NCI-H1105 treated with DMSO at 0.1 percent for 48 hours (cell line): ENCODE measurements around the gene KCNE2.

Experiments
- DNase-seq: peaks from one replicate; lab custom pipeline; 2025; lab: John Stamatoyannopoulos, UW

Gene KCNE2, protein sequence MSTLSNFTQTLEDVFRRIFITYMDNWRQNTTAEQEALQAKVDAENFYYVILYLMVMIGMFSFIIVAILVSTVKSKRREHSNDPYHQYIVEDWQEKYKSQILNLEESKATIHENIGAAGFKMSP

DNA sequence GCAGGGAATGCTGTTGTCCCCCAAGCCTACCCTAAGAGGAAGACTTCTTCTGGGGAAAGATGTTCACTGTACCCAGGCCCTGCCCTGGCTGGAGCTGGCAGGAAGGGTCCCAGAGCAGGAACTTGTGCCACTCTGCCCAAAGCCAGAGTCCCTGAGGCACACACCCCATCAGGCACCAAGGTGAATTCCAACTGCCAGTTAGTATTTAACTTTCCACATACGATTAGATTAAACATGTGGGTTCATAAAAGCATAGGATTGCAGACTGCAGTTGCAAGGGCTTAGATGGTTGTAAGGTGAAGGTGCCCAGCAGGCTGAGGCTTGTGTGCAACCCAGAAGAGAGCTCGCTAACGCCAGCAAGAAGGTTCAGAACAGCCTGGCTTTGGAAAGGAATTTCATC lies at the start of gene KCNE2:
Gene KCNE2 (plus strand): TSS at position 274 of the 400 bp plus-strand sequence. CDS start 6,473 bp downstream, outside the sequence.
- DNase-seq: no peak

DNA sequence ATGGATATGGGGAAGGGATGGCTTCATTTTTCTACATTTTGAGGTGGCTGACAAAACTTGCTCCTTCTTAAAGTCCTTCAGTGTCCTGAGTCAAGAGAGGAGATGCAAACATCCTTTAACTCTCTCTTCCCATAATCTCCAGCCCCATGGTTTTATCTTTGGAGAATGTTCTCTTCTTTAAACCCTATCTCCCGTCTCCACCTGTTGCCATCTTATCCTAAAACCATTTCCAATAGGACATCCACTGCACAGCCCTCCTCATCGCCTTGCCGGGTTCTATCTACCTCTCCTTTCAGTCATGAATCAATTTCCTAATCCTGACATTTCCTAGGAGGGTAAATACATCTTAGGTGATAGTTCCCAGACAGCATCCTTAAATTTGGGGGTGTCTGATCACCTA lies 44.2 kb upstream of the KCNE2 start:
- DNase-seq: no peak

DNA sequence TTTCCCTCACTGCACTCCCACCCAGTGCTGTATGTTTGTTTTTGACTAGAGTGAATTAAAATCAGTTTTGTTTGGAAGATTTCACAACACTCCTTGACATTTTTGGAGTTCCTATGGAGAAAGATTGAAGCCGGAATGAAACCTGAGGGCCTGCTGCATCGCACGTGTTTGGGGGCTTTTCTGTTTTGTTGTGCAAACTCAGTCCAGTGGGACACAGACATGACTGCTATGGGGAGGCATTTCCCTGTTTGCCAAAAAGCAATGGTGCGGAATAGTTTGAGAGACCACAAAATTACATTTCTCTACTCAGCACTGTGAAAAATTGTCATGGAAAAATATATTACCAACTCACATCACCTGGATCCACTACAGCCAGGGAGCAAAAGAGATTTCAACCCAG lies 43.8 kb upstream of the KCNE2 start:
- DNase-seq: no peak

DNA sequence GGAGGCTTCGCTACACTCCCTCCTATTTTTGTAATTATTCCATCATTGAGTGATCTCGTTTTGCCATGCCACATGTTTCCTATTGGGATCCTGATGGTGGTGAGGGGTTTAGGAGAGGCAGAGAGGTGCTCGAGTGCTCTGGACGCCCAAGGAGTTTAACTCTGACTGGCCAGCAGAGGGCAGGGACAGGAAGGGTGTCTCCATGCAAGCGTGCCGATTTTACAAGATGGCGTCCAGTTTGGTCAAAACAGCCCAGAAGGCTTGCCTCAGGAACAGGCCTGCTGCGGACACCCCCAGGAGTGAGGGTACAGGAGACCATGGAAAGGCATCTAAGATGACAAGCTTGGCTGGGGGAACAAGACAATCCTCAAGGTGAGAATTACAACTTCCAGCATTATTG lies 33.8 kb upstream of the KCNE2 start:
- no peak for DNase-seq

DNA sequence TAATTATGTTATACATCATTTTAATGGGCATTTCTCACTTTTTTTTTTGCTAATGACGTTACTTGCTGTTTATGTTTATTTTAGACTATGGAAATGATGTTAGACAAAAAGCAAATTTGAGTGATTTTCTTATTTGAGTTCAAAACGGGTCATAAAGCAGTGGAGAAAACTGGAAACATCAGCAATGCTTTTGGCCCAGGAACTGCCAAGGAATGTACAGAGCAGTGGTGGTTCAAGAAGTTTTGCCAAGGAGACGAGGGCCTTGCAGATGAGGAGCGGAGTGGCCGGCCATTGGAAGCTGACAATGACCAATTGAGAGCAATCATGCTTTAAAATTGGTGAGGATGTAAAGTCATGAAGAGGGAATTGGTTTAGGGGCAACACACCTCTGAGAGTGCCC lies 32.1 kb upstream of the KCNE2 start:
- DNase-seq: no peak

DNA sequence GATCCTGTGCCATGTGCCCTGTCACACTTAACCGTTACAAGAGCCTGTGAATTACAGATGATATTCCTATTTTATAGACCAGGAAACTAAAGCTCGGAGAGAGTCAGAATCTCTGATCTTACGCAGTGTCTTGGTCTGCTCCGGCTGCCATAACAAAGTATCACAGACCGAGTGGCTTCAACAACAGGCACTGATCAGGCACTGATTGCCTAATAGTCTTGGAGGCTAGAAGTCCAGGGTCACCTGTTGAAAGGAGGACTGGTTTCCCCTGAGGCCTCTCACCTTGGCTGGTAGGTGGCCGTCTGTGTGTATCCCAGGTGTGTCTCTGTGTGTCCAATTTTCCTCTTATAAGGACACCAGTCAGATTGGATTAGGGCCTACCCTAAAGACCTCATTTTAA lies 31.5 kb upstream of the KCNE2 start:
- DNase-seq: no peak

DNA sequence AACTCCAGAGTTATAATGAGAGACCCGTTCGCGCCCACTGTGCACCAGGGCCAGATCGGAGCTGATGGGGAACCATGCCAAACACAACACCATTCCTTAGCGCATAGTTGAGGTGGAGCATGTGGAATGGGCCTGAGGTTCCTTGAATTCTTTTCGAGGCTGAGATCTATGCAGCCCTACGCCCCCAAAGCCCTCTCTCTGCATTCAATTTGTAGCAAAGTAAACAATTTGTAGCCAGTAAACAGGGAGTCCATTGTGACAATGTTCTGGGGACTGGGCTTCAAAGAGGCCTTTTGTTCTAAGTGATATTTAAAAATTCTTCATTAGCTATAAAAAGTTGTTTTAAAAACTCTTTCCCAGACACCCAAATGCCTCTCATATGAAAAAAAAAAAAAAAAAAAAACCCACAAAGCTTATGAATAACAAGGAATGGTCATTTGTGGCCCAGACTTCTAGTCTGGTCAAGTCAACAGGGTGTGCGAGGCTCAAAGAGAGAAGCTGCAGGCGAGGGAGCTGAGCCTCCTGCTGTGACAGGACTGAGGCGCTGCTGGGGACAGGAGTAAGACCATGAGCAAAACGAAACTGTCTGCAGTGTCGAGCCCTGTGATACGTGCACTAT lies 30.6 kb upstream of the KCNE2 start:
- DNase-seq: no peak

DNA sequence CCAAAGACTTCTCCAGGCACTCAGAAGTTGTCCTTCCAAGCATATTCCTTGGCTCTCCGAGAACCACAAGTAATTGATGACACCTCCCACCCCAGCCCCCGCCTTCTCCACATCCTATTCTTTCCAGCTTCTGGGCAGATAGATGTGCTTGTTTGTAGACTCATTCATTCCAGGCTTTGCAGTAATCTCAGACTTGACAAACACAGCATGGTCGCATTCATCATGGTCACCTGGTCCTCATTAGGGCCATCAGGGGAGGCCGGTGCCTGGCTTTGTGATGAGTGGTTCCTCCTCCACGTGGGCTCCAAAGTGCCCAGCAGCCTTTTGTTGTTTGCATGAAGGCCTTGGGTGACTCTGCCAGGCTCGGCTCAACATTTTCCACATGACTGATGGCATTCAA lies 28.5 kb upstream of the KCNE2 start:
- no peak for DNase-seq

DNA sequence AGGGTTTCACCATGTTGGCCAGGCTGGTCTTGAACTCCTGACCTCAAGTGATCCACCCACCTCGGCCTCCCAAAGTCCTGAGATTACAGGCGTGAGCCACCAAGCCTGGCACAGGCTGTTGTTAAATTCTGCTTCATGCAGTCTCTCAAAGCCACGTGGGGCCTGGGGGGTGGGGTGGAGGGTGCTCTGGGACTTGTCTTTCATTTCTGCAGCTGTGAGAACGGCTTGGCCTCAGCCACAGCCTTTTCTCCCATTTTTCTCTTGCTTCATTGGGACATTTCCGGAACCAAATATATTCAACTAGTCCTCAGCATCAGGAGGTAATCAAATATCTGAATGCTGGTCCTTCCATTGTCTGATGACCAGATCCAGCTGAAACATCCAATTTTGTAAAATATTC lies 27.6 kb upstream of the KCNE2 start:
- DNase-seq: no peak

DNA sequence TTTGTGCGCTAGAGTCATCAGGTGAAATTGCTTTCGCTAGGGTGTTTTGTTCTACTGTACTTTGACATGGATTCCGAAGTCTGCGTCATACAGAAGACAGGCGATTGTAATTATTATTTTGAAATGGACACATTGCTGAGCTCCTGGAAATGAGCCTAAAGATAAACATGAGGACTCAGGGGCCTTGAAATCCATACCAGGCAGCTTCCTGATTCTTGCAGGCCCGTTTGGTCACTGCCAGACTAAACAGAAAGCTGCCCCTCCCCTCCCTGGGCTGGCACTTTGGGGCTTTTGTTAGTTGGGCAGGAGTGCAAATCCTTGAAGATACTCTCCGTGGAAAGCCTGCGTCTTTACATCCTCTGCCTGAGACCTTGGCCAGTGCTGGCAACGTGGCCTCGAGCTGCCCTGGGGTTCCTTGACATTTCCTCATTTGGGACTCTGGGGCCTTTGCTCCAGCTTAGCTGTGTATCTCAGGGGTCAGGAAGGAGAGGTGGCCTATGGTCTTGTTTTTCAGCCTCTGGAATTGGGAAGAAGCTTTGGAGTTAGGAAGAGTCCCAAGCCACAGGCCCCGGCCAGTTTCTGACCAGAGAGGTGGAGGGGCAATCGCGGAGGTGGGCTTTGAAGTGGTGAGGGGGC lies 26.9 kb upstream of the KCNE2 start:
- DNase-seq: no peak

DNA sequence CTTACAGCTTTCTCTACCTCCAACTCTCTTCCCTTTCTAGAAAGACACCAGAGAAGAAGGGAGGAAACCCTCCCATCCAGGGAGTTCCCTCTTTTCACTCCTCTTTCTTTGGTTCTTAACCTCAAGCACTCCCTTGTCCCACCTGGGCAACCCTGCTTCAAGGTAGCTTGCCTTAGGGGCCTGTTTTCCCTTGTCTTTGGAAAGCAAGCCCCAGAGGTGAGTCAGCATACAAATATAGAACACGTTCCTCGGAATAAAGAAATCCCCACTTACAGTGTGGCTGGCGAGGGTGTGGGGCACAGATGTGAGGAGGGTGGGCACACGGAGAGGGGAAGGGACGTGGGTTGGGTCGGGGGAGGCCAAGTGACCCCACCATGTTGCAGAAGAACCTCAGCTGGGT lies 26.1 kb upstream of the KCNE2 start:
- DNase-seq: no peak

DNA sequence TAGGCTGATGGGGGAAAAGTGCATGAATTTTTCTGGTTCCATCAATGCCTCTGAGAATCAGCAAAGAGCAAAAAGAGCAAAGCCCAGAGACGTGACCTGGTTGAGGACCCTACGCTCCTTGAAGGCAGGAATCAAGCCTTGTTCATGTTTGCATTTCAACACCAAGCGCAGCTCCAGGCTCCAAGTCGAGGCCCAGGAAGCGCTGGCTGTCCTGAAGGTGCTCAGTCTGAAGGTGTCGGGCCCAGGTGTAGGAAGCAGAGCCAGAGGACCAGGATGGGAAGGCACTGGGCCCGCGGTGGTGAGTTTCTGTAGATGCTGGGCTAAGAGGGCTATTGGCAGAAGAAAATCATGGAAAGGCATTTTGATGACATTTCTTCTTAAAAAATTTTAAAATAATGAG lies 25.6 kb upstream of the KCNE2 start:
- no peak for DNase-seq

DNA sequence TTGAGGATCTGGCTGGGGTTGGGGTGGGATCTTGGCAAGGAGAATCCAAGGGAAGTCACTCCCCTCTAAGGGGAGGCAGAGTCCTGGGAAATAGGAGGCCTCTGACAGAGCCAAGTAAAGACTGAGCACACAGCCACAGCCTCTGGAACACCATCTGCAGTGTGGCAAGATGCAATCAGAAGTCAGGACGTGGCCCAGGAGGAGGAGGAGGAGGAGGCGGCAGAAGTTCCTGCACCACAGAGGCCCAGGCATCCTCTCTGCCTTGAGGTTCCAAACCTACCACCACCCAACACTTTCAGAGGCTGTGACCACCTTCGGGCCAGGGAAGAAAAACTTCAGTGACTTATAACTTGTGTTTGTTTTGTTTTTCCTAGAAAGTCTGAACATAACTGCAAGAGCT lies 23.7 kb upstream of the KCNE2 start:
- no peak for DNase-seq

DNA sequence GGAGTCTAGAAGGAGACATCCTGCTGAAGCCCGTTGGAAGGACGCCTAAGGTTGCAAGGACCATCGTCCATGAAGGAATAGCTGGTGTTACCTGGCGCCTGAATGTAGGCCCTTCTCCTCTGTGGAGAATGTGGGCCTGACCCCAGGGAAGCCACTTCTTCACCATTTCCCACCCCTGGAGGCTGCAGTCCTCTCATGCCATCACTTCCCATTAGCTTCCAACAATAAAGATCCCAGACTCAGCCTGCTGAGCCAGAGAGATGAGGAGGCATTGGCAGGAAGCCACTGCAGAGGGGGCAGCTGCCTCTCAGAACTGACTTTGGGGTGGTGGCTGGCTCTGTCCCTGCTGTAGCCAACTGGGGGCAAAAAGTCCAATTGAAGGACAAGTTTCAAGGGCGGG lies 21.3 kb upstream of the KCNE2 start:
- DNase-seq: no peak

DNA sequence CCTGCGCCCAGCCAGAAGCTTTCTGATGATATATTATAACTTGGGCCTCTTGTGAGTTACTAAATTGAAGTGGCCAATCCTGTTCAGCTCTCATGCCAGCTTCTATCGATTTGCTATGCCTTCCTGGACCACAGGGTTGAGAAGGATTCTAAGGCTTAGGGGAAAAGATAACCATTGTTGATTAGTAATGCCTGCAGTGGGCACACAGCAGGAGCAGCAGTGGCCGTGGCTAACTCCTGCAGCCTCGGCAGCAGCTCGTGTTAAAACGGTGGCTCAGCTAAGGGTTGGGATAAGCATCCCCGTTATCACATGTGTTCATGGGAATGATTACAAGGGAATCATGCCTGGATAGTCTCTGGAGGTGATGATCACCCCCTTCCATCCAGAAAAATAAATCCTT lies 20.5 kb upstream of the KCNE2 start:
- no peak for DNase-seq

DNA sequence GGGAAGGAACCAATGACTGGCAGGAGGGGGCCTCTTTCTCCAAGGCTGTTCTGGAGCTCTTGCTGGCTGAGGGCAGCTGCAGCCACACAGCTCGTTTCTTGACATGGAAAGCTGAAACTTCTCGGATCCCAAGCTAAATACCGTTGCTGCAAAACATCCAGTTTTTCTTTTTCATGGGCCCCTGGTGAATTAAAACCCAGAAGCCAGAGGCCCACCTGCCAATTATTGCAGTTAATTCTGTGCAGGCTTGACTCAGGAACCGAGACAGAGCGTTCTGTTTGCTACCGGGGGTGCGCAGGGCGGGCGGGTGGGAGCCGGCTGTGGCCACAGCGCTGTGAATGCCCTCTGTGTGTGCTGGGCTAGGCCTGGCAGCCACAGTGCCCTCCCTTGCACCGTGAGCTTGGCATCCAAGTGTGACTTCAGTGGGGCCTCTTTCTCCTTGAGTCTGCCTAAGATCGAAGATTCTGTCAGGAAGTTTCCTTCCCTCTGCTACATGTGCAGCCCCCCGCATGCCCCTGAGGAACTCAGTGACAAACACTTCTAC lies 19.9 kb upstream of the KCNE2 start:
- no peak for DNase-seq

DNA sequence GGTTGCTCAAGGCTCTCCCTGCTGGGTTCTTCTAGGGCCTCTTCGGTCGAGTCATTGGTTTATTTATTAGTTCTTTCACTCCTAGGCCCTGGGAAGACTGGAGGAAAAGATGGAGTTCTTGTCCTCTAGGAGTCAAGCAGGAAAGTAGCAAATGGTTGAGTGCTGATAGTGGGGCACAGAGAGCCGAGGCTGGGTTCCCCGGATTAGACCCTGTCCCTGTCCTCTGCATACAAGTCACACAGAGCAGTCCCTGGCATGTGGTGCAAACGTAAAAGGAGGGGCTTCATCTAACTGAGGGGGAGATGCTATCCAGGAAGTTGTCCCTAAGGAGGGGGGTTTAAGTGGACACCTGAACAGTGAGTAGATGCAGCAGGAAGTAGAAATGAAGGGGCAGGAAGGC lies 19.2 kb upstream of the KCNE2 start:
- DNase-seq: no peak

DNA sequence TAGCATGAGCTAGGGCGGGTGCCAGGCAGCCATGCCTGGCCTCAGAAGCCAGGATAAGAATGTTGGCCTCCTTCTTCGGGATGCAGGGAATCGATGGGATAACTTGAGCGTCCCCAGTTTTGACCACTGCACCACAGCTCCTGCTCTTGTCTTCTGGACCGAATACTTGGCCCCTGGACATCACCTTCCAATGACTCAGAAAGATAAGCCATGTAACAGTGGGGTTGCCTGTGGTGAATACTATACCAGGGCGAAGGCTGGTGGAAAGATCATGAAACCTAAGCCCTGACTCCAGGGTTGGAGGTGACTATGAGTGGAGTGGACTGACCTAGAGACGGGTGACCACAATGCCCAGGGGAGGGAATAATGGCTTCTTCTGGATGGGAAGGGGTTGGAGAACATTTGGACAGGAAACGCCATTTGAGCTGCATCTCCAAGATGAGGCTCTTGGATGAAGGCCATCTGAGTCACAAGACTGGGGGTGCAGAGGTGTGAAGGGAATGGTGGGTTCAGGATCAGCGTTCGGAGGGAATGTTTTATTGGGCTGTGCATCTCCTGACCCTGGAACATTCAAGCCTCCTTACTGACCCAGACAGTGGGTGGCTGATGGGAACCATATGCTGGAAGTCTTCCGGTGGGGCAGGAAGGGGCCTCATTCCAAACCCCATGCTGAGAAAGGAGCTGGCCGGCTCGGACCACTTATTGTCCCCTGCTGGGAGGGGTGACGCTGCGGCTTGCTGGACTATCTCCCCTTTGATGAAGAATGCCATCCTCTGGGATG lies 18.5 kb upstream of the KCNE2 start:
- no peak for DNase-seq

DNA sequence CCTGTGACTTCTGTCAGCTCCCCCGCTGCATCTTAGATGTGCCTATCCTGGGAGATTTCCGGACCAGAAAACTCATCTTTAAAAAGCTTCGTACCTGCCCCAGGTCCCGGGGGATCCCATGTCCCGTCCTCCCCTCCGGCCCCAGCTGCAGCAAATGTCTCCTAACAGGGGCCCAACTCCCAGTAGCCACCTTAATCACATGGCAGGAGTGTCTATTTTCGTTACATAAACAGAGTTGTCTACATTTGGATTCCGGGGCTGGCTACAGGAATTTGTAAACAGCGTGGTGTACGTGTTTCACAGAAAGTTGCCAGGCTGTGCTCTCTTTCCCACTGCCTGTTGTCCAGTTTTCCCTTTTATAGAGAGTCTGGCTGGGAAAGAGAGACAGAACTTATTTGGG lies 17.9 kb upstream of the KCNE2 start:
- no peak for DNase-seq

DNA sequence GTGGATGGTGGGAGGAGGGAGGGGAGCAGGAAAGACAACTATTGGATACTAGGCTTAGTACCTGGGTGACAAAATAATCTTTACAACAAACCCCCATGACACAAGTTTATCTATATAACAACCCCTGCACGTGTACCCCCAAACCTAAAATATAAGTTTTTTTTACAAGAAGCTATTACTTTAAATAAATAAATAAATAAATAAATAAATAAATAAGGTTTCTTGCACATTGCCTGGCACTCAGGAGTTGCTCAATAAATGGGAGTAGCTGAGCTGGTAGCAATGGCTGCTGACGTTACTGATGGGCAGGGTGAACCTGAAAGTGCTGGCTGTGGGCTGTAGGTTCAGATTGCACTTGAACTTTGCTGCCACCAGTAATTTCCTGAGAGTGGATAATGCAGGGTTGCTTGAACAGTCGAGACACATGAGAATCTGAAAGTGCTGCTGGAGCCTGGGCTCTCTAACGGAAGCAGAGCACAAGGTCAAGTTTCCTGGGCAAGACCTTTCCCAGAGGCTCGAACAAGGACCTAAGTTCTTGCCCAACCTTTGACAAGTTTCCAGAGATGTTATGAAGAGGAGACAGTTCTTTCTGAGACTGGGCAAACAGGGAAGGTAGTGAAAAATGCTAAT lies 14.8 kb upstream of the KCNE2 start:
- no peak for DNase-seq

DNA sequence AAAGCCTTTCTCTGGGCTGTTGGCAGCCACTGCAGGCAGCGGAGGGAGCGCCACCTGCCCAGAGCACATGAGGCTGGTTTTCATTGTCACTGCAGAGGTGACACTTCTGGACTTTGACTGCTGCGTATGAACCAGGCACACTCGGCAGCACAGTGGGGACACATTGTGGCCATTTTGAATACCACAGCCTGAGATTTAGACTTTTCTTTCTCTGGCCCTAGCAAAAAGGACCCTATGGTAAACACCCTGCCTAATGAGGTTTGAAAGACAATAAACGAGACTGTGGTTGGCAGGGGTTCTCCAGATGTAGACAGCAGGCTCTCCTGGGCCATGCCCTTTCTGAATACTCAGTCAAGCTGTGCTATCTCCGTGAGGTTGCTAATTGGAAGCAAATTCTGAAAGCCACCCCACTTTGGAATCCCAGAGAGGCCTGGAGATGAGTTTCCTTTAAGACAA lies 12.0 kb upstream of the KCNE2 start:
- DNase-seq: no peak

DNA sequence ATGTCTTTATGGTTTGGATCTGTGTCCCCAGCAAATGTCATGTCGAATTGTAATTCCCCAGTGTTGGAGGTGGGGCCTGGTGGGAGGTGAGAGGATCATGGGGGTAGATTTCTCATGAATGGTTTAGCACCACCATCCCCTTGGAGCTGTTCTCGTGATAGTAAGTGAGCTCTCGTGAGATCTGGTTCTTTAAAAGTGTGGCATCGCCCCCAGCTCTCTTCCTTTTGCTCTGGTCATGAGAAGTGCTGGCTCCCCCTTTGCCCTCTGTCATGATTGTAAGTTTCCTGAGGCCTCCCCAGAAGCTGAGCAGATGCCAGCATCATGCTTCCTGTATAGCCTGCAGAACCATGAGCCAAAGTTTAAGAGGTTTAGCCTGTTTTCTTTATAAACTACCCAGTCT lies 11.2 kb upstream of the KCNE2 start:
- DNase-seq: no peak
